ENCODE results near the gene REV3L.
"Not testable (repeated sequence)": the region's sequence is repeated elsewhere in the genome, so short reads cannot be mapped to it uniquely, and the experiment has no call there.

Gene REV3L

GRCh38 chr6:111381123-111381522 is 101.9 kb downstream of the REV3L start:
- no peak for DNase-seq (ENCODE audit: low read depth in 1 of 2, low spot score in 1 of 2)

DNA sequence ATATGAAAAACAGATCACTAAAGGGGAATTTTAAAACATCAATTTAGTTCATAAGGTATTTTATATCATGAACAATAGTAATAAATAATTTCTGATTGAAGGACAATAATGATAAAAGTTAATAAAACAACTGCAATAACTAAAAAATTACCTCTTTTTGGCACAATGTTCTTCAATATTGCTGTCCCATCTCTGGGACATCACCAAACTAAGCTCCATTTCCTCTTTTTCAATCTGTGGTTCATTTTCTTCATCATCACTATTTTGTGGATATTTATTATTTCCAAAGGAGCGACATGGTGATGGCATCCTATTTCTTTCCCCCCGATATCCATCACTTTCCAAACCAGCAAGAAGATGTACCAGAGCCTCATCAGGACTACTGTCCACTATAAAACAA is 103.2 kb downstream of the REV3L start:
- DNase-seq (ENCODE audit: low read depth in 1 of 2, low spot score in 1 of 2), result no peak

GRCh38 chr6:111379302-111379701 is 103.7 kb downstream of the REV3L start:
- DNase-seq (ENCODE audit: low read depth in 1 of 2, low spot score in 1 of 2), result no peak

DNA sequence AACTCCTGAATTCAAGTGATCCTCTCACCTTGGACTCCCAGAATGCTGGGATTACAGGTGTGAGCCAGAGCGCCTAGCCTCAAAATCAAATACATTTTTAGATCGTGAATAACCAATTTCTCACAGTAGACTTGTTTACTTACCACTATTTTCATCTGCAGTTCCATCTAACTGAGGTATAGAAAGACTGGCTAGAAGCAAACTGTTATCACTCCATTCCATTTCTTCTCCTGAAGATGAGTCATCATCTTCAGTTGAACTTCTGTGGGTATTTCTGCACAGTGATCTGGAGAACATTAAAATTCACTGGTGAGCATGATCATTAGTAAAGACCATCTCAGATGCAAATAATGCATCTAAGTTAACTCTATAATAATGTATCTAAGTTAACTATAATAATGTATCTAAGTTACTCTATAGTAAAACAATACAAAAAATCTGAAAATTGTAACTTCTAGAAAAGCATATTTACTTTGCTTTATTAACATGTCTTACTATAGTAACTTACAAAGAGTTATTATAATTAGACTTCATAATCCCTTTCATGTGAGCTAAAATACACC is 105.4 kb downstream of the REV3L start:
- DNase-seq (ENCODE audit: low read depth in 1 of 2, low spot score in 1 of 2), result no peak

GRCh38 chr6:111367393-111368088 is 115.5 kb downstream of the REV3L start:
- no peak for DNase-seq (ENCODE audit: low read depth in 1 of 2, low spot score in 1 of 2)

GRCh38 chr6:111361648-111362047 is 121.4 kb downstream of the REV3L start:
- DNase-seq (ENCODE audit: low read depth in 1 of 2, low spot score in 1 of 2), result no peak

GRCh38 chr6:111358454-111358853 is 124.6 kb downstream of the REV3L start:
- no peak for DNase-seq (ENCODE audit: low read depth in 1 of 2, low spot score in 1 of 2)

- DNase-seq (ENCODE audit: low read depth in 1 of 2, low spot score in 1 of 2), result no peak
Observed at GRCh38 chr6:111357705-111358104, 125.3 kb downstream of the REV3L start.

- no peak for DNase-seq (ENCODE audit: low read depth in 1 of 2, low spot score in 1 of 2)
Observed at GRCh38 chr6:111356551-111356950, 126.5 kb downstream of the REV3L start.

- no peak for DNase-seq (ENCODE audit: low read depth in 1 of 2, low spot score in 1 of 2)
Observed at GRCh38 chr6:111354758-111355555, 128.1 kb downstream of the REV3L start.

DNA sequence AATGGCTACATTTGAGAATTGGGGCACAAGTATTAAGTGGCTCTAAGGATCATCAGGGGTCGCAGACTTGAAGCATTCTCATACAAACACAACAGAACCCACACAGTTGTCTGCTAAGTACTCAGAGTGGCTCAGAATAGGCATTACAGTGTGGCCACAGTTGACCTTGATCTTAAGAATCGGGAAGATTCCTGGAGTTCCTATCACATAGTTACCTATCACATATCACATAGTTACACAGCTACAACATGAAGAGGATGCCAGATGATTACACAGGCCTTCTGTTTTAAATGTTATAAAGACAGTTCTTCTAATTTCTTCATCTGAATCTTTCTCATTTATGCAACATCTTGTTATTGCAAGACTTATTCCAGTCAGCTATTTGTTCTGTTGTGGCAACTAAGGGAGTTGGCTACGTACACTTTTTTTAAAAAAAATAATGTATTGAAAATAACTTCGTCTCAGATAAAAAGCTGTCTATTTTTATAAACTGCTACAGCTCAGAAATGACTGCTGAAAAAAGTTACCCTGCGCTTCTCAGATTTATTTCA is 129.0 kb downstream of the REV3L start:
- no peak for DNase-seq (ENCODE audit: low read depth in 1 of 2, low spot score in 1 of 2)

DNA sequence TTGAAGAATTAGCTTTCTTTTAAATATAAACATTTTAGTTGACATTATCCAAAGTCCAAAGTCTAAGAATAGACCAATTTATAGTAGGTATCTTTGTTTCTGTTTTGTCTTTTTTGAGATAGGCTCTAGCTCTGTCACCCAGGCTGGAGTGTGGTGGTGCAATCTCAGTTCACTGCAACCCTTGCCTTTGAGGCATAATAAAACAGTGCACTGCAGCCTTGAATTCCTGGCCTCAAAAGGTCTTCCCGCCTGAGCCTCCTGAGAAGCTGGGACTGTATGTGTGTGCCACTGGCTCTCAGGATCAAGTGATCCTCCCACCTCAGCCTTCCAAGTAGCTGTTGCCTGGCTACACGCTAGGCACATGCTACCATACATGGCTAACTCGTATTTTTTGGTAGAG is 135.4 kb downstream of the REV3L start:
- DNase-seq (ENCODE audit: low read depth in 1 of 2, low spot score in 1 of 2), result no peak

DNA sequence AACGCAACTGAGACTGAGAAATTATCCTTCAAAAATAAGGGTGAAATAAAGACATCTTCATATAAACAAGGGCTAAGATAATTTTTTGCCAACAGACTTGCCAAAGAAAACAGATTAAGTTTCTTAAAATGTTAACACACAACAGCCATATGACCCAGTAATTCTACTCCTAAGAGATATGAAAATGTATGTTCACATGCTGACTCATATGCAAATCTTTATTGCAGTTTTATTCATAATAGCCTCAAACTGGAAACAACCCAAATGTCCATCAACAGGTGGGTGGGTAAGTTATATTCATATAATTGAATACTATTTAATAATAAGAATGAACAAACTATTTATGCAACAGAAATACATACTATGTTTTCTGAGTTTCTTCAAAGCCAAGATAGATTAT is 140.1 kb downstream of the REV3L start:
- no peak for DNase-seq (ENCODE audit: low read depth in 1 of 2, low spot score in 1 of 2)

GRCh38 chr6:111339294-111339693 is 143.7 kb downstream of the REV3L start:
- DNase-seq (ENCODE audit: low read depth in 1 of 2, low spot score in 1 of 2), result no peak

GRCh38 chr6:111338843-111339242 is 144.2 kb downstream of the REV3L start:
- DNase-seq (ENCODE audit: low read depth in 1 of 2, low spot score in 1 of 2), result no peak

DNA sequence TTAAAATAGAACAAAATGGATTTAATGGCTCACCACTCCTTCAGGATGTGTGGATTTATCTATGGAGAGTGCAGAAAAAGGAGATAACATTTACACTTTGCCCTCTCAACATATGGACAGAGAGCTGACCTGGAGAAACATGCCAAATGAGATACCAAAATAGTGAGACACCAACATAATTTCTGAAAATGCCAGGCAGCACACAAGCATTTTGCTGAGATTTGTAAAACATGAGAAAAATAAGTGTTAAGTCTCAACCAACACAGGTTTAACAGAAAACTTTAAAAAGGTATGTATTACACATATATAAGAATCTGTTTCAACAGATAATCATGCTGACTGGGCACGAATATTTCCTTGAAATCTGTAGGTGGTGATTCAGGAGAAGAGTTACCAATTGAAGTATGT is 145.2 kb downstream of the REV3L start:
- no peak for DNase-seq (ENCODE audit: low read depth in 1 of 2, low spot score in 1 of 2)

- DNase-seq (ENCODE audit: low read depth in 1 of 2, low spot score in 1 of 2), result no peak
Observed at GRCh38 chr6:111329882-111330633, 153.0 kb downstream of the REV3L start.

DNA sequence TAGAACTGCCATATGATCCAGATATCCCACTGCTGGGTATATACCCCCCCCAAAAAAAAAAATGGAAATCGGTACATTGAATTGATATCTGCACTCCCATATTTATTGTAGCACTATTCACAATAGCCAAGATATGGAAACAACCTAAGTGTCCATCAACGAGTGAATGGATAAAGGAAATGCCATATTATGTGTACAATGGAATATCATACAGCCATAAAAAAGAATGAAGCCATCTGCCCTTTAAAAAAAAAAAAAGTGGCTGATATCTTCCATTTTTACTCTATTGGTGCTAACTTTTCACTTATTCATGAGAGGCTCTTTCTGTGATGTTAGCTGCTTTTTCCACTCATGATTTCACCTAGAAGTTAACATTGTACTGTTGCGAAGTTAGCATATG is 156.5 kb downstream of the REV3L start:
- no peak for DNase-seq (ENCODE audit: low read depth in 1 of 2, low spot score in 1 of 2)

DNA sequence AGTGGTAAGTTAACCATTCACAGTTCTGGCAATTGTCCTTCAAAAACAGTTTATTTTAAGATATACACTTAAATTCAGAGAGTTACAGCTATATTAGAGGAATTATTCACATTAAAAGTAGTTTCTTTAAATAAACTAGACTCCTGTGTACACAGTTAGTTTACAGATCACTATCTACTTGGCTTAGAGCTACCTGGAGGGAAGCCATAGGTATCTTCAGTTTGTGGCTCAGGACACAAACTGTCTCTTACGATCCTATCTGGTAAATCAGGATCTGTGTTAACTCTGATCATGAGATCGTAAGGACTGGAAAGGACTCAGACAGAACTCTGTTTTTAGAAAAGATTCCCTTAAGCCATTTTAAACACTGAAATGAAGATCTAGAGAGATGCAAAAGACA is 160.9 kb downstream of the REV3L start:
- no peak for DNase-seq (ENCODE audit: low read depth in 1 of 2, low spot score in 1 of 2)

- DNase-seq (ENCODE audit: low read depth in 1 of 2, low spot score in 1 of 2), result not testable (repeated sequence)
Observed at GRCh38 chr6:111307950-111308349, 175.1 kb downstream of the REV3L start.

GRCh38 chr6:111307275-111307858 is 175.7 kb downstream of the REV3L start:
- no peak for DNase-seq (ENCODE audit: low read depth in 1 of 2, low spot score in 1 of 2)

All from activated T-helper 1 cell treated with anti-CD3 and anti-CD28 coated beads, Interleukin-2, amount 50 U/mL, for 16 hours (primary cell).